HG02610 (cell line): Measurements from ENCODE around the gene EPB41L1.

Experiments
- ATAC-seq: cut with Tn5 transposase; IDR thresholded peaks from one replicate; pipeline ENCODE4 v1.9.1; 2021; ENCODE audit warnings: mild to moderate bottlenecking, moderate library complexity; ENCODE audit not compliant: unreplicated experiment

Gene EPB41L1

DNA sequence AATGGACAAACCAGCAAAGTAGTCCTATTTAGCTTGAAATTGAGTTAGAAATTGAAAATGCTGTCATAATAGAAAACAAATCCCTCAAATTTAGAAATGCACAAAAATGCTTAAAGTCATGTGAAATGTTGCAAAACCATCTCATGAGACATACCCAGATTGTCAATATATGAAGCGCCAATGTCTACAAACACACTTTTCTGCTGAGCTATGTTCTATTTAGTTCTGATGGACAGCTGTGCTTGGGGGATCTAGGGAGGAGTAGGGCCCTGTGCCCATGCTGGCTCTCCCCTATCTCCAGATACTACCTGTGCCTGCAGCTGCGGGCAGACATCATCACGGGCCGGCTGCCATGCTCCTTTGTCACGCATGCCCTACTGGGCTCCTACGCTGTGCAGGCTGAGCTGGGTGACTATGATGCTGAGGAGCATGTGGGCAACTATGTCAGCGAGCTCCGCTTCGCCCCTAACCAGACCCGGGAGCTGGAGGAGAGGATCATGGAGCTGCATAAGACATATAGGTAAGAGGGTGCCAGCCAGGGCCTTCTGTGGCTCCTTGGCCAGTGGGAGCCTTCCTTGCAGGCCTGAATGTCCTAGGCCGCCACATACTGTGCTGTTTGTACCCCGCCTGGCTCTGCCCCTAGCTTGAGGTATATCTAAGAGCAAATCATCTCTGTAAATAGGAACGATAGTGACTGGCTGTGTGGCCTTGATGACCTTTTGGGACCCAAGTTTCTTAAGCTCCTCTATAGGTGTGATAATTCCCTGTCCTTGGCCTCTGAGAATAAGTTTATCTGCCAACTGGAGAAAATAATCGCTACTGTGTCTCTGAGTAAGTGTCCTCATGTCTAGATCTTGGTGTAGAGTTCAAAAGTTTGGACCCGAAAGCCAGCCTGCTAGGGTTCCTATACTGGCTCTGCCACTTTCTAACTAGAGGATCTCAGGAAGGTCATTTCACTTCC lies 30.6 kb downstream of the EPB41L1 start:
- no peak for ATAC-seq

DNA sequence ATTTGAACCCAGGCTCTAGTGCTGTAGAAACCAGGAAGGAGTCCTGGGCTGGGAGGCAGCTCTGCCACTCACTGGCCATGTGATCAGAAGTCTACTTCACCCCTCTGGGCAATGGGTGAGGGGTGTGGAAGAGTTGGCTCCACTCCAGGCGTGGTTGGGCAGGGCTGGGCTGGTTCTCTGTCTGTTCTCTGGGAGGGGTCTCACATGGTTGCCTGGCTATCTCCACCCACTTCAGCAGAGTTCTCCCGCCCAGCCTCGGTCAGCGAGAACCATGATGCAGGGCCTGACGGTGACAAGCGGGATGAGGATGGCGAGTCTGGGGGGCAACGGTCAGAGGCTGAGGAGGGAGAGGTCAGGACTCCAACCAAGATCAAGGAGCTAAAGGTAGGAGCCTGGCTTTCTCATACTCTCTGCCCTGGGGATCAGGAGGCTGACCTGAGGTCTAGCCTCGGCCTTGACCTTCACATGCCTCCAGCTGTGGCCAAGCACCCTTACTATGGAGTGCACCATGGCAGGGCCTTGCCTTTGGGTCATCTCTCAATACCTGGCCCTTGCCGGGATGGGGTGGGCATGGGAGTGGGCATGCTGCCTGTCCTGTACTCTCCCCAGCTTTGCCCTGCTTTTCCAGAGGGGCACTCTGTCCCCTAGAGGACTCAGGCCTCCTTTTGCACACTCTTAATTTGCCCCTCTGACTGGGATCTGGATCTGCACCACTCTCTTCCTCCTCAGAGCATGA lies 39.6 kb downstream of the EPB41L1 start:
- ATAC-seq = no peak

DNA sequence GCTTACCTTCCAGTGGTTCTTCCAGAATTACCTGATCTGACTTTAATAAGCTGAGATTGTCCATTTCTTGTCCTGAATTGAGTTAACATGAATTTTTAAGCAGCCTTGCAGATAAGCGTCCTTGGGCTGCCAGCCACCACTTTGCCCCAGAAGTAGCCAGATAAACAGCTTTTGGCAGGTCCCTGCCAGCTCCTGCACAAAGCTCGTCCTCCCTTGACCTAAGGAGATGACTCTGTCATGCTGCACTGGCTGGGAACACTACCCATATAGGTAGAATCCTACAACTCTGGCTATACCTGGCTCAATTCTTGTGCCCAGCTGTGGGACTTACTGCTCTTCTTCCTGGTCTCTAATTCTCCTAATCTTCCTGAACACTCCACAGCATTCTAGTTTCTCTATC lies 42.1 kb downstream of the EPB41L1 start:
- ATAC-seq = no peak

DNA sequence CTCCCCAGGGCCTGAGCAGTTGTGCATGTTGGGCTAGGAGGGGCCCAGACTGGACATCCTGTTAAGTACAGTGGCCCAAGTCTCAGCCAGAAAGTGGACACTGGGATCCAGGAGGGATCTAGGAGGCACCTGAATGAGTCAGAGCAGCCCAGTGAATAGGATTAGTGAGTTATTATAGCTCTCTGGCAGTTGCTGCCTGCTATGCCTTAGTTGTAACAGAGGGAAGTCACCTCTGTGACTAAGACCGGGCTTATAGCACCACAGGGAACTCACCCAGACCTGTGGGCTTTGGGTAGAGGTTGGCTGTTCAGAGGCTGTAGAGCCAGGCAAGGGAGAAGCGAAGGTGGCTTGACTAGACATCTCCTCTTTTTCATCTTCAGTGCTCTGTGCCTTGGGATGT lies 42.7 kb downstream of the EPB41L1 start:
- ATAC-seq = no peak

DNA sequence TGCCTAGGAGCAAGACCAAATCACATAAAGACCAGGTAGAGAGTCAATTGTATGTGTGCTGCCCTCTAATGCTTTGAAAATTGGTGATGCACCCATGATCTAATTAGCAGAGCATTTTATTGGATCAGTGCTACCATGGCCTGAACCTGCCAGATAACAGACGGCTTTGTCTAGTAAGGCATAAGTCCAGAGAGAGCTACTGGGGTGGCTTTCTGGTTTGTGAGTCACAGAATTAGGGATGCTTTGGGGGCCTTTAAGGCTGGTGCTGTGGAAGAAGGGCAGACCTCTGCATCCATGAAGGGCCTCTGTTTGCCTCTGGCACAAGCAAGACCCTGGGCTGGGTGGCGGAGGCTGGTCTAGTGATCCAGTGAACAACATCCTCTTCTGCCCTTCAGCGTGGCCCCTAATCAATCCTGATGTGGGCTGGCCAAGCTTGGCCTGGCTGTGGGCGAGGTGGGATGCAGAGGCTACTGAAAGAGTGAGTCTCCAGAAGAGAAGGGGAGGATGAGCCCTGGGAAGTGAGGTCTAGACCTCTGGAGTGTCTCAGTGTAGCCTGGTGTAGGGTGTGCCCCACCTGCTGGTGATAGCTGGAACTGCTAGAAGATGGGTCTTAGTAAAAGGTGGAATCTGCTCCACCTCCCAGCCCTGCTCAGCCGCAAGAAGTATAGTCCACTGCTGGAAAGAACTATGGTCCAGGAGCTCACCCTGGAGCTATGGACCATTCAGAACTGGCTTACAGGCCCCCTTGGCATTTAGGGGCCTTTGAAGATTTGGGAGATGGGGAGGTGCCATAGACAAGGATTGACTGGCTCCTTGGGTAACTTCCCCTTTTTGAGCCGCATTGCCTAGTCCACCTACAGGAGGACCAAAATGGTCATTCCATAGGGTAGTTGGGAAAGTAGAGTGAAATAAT lies 45.1 kb downstream of the EPB41L1 start:
- no peak for ATAC-seq

DNA sequence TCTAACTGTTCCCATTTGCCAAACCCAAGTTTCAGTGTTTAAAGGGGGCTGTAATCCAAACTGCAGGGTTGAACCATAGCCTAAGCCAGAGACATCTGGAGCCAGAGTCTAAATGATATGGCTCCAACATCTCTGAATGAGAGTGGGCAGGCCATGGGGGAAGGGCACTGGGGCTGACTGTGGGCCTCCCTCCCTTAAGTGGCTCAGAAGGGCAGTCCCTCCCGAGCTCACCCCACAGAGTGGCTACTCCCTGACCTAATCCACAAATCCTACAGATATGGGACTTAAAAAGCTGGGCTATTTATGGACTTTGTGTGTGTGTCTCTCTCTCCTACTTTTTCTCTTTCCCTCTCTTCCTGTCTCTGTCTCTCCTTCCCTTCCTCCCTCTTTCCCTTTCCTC lies 45.9 kb downstream of the EPB41L1 start:
- ATAC-seq = no peak

DNA sequence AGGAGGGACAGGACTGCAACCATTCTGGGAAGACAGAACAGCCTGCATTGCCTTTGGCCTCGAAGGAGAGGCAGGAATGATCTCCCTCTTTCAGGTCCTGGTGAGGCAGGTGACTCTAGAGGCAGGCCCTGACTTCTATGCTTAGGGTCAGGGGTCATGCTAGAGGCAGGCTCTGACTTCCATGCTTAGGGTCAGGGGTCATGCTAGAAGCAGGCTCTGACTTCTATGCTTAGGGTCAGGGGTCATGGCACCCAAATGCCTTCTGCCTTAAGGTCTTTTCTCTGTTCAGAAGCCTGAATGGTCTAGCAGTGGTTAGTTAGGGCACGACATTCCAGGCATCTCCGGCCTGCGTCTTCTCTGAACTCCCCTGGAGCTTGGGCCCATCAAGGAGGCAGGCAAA lies 46.7 kb downstream of the EPB41L1 start:
- no peak for ATAC-seq

DNA sequence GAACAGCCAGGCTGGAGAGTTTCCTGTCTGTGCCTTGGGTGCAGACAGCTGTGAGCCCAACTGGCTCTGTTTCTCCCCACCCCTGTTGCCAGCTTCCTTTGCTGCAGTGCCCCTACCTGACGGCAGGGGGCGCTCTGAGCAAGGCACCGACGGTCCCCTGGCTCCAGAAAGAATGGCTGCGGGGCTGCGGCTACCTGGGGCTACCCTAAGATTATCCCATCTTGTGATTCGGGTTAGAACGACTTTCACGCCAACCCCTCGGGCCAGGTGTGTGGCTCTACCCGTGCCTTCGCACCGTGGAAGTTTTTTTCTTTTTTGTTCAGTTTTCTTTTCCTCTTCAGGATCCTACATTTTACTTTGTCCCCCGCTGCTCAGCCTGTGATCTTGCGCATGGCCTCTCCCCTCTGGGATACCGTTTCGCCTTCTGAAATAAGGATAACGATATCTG lies 48.4 kb downstream of the EPB41L1 start:
- ATAC-seq = no peak

DNA sequence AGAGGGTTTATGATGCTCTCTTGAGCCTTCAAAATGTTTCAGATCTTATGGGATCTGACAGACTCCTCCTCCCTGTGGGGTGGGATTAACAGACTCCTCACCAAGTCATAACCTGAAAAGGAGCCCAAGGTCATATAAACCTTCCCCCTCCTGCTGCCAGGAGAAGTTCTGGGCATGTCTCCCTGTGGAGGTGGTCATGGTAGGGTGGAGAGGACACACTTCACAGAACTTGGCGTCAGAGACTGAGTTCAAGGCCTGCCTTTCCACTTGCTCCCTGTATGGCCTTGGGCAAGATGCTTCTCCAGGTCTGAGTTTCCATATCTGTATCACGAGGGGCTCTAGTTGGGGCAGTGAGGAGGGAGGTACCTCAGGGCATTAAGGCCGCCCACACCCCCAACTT lies 49.3 kb downstream of the EPB41L1 start:
- ATAC-seq = no peak

DNA sequence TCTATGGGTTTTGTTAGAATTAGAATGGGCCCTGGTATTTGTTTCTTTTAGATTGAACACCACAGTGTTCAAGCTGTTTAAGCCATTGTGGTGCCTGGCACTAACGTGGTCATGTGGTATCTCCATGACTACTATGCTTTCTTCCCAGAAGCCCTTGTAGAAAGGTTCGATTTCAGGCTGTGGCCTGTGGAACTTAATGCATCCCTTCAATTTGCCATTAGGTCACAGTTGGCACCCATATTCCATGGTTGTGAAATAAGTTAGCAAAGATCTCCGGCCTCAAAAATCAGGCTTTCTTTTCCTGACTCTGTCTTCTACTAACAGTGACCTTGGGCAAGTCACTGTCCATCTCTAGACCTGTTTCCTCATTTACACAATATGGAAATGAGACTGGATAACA lies 50.5 kb downstream of the EPB41L1 start:
- no peak for ATAC-seq

DNA sequence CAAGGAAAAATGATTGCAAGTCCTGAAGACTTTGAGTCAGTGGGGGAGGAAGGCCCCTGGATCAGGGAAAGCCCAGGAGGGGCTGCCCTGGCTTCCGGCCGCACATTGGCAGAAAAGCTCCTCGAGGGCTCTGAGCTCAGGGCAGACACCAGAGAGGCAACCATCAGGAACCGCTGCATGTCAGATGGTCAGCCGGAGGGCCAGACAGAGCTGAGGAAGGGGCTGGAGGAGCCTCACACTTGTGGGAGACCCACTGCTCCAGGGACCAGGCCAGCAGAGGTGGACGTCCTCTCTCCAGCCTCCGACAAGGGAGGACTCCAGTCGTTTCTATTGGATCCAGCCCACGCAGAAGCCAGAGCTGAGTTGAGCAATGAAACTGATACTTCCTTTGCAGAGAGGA lies 51.5 kb downstream of the EPB41L1 start:
- ATAC-seq = no peak

DNA sequence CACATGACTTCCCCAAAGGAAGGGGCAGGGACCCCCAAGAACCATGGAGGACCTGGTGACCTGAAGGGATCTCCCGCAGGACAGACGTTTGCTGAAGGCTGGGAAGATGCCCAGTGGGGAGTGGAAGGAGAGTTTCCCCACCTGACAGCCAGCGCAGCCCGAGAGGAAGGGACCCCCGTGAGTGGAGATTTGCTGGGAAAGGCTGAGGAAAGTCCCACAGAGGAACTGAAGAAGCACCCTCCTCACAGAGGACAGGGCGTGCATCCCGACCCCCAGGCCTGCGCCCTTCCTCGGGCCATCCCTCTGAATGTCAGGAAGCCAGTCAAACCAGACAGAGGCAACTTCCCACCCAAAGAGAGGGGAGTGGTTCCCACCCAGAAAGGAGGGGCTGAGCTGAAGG lies 52.1 kb downstream of the EPB41L1 start:
- ATAC-seq = no peak

DNA sequence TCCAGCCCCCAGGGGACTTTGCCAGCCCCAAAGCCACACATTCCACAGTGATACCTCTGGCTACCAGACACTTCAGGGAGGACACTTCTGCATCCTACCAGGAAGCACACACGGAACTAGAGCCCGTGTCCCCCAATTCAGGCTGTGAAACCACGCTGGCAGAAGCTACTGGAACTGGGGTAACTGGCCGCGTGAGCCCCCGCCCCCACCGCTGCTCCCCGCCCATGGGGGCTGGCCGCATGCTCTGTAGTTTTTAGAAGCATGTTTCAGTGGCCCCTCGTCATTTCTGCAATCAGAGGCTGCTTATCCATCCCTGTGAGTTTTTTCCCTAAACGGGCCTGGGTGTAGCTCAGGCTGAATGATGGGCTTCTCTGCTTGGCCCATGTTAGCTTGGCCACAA lies 53.1 kb downstream of the EPB41L1 start:
- ATAC-seq = no peak

DNA sequence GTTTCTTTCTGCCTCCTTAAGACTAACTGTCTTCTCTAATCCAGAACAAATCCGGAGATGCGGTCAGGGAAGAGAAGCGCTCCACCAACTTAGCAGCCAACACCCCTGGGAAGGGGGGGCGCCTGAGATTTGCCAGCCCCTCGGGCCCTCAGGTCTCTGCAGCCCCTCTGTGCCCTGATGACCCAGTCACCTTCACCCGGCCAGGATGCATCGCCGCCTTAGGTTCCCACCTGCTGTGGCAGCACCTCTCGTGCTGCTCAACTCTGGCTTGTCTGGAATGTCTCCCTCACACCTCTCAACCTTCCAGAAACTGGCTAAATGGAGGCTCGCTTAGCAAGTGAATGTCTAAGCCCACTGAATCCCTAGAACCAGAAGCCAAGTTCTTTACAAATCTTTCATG lies 53.7 kb downstream of the EPB41L1 start:
- no peak for ATAC-seq

DNA sequence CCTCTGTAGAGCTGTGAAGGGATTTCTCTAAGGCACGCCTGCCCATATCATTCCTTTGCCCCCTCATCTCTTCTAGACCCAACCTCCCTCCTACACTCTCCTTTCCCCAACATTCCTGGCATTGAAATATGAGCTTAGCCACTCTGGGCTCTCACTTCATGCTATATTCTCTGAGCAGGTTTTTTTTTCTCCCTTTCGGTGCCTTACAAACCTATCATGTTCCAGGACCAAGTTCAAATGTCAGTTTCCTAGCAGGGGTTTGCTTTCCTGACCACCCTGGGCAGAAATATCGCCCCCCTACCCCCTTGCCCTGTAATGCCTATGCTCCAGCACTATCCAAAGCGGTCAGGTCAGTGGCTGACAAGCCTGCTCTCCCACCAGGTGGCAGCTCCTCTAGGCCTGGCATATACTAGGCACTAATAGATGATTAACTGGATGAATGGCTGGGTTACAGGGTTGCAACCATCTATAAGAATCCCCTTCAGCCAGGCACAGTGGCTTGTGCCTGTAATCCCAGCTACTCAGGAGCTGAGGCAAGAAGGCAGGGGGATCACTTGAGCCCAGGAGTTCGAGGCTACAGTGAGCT lies 56.0 kb downstream of the EPB41L1 start:
- no peak for ATAC-seq

DNA sequence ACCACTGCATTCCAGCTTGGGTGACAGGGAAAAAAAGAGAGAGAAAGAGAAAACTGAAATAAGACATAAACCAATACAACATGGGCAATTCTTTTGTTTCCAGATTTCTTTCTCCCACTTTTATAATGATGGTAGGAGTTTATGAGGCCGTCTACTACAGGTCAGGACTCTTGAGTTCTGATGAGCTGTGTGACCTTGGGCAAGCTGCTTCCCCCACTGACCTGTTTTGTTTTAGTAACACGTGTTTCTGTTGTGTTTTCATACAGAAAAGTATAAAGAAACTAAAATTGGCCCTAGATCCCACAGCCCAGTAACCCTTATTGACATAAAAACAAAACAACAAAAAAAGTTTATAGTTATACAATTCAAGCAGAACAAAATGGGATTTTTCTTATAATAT lies 58.8 kb downstream of the EPB41L1 start:
- ATAC-seq = no peak

DNA sequence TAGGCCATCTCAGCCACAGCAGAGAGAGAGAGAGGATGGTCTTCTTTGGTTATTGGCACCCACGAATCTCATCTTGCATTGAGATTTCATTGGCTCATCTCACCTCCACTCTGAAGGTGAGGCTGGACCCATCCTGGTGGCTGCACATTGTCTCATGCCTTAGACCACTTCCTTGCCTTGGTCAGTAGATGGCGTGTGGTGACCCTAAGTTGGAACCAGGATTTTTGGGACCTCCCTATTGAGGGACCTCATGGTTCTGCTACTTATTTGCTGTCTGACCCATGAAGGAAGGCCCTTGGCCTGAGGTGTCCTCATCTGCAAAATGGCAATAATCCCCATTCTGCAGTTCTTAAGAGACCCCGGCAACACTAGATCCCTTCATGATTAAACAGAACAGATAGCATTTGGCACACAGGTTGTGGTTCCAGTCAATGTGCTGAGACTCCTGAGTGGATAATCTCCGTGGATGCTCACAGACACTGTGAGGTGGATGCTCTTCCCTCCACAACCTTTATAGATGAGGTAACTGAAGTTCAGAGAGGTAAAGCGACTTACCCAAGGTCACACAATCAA lies 60.2 kb downstream of the EPB41L1 start:
- ATAC-seq = no peak

DNA sequence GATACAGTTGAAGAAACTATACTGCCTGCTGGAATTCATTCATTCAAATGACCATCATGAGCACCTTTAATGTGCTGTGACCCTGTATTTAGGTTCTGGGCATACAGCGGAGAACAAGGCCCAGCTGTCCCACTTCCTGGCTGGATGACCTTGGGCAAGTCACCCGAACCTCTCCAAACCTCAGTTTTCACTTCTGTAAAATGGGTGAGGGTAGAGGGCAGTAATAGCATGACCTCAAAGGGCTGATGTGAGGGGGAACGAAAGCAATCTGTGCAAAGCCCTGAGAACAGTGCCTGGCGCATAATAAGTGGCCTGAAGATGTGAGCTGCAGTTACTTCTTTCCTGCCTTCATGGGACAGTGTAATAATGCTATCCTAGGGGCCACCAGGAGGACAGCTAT lies 61.2 kb downstream of the EPB41L1 start:
- ATAC-seq = no peak

DNA sequence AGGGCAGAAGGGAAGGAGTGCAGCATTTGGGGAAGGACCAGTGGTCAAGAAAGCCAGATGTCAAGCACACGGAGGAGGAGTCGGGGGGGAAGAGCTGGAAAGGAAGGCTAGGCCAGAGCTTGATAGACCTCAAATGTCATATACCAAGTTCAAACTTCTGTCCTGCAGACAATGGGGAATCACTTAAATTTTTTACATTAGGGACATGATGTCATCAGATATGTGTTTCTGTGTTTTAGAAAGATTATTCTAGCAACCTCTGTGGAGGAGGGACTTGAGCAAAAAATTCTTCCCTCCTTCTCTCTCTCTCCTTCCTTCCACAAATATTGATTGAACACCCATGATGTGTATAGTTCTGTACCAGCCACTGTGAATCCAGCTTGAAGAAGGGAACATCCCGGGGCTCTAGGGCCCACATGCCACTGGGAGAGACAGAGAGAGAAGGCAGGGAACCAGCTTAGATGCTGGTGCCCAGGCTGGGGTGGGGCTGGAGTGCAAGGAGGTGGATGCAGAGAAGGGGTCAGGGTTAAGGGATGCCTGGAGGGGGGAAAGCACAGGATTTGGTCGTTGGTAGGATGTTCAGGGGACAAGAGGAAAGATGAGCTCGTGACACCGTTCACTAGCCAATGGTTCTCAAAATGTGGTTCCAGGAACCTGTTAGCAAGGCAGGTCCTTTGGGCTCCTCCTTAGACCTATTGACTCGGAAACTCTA lies 61.9 kb downstream of the EPB41L1 start:
- ATAC-seq = no peak

DNA sequence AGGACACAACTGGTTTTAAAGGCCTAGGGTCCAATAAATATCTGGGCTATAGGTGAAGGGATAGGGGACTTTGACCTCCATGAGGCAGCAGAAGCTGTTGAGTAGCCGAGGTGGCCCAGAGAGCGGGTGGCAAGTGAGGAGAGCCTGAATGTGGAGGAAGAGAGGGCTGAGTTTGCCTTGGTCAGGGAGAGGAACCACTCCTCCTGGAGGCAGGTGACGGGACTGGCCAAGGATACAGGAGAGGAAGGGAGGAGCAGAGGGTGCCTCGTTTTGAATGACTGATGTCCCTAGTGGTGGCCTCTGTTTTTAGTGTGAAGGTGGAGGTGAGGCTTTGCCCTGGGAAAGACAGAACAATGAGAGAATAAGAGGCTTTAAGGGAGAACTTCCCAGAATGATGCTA lies 62.7 kb downstream of the EPB41L1 start:
- ATAC-seq = no peak
